H9 (cell line): ENCODE results near the gene AVPR2. TPM values are rescaled to one million over a fixed set of nuclear protein-coding genes. Genes with fewer than 3 reads are reported as not detected.

Source experiments
- DNase-seq: peaks from one replicate; pipeline ENCODE4 v3.0.0-alpha.2; 2017
- H2AFZ ChIP-seq: one replicate; pipeline ENCODE4 v1.6.1; 2013; ENCODE audit warnings: mild to moderate bottlenecking, low read length, control low read depth, moderate library complexity
- H2AK5ac ChIP-seq: 2 replicates; pipeline ENCODE4 v1.6.1; 2013; ENCODE audit warnings: low read length, control low read depth, mixed read lengths; ENCODE audit not compliant: insufficient read length
- H2BK120ac ChIP-seq: one replicate; pipeline ENCODE4 v1.6.1; 2013; ENCODE audit warnings: low read depth, mild to moderate bottlenecking, low read length, control low read depth, inconsistent platforms; ENCODE audit not compliant: poor library complexity, severe bottlenecking
- H2BK12ac ChIP-seq: 2 replicates; pipeline ENCODE4 v1.6.1; 2013; ENCODE audit warnings: low read length, control low read depth, mixed read lengths, low read depth; ENCODE audit not compliant: insufficient read length
- H2BK15ac ChIP-seq: 2 replicates; pipeline ENCODE4 v1.6.1; 2013; ENCODE audit warnings: low read depth, low read length, control low read depth
- H2BK20ac ChIP-seq: one replicate; pipeline ENCODE4 v1.6.1; 2013; ENCODE audit warnings: low read depth, mild to moderate bottlenecking, low read length, control low read depth, inconsistent platforms; ENCODE audit not compliant: poor library complexity, severe bottlenecking
- H2BK5ac ChIP-seq: 2 replicates; pipeline ENCODE4 v1.6.1; 2013; ENCODE audit warnings: low read length, control low read depth, mixed read lengths; ENCODE audit not compliant: insufficient read length
- H3K14ac ChIP-seq: 2 replicates; pipeline ENCODE4 v1.6.1; 2013; ENCODE audit warnings: low read length, control low read depth; ENCODE audit not compliant: insufficient read depth
- H3K18ac ChIP-seq: 2 replicates; pipeline ENCODE4 v1.6.1; 2013; ENCODE audit warnings: low read depth, mild to moderate bottlenecking, mixed read lengths, low read length, control low read depth; ENCODE audit not compliant: insufficient read length
- H3K23ac ChIP-seq: 2 replicates; pipeline ENCODE4 v1.6.1; 2013; ENCODE audit warnings: low read length, control low read depth, mixed read lengths, low read depth; ENCODE audit not compliant: insufficient read length
- H3K23me2 ChIP-seq: 2 replicates; pipeline ENCODE4 v1.6.1; 2013; ENCODE audit warnings: low read depth, mild to moderate bottlenecking, mixed read lengths, low read length, control low read depth; ENCODE audit not compliant: insufficient read length, poor library complexity, severe bottlenecking
- H3K27ac ChIP-seq: 2 replicates; pipeline ENCODE4 v1.5.1; 2013; ENCODE audit warnings: low read length, control low read depth, mixed read lengths, low read depth; ENCODE audit not compliant: insufficient read length
- H3K27me3 ChIP-seq: 2 replicates; pipeline ENCODE4 v1.6.1; 2013; ENCODE audit warnings: low read length, control low read depth, inconsistent platforms; ENCODE audit not compliant: insufficient read depth
- H3K4ac ChIP-seq: 2 replicates; pipeline ENCODE4 v1.6.1; 2013; ENCODE audit warnings: low read depth, mild to moderate bottlenecking, control low read depth, inconsistent platforms, low read length, moderate library complexity
- H3K4me1 ChIP-seq: 2 replicates; pipeline ENCODE4 v1.6.1; 2013; ENCODE audit warnings: low read length, control low read depth, inconsistent platforms; ENCODE audit not compliant: insufficient read depth
- H3K4me2 ChIP-seq: 2 replicates; pipeline ENCODE4 v1.6.1; 2013; ENCODE audit warnings: low read length, control low read depth, mixed read lengths; ENCODE audit not compliant: insufficient read length, insufficient read depth
- H3K56ac ChIP-seq: 2 replicates; pipeline ENCODE4 v1.6.1; 2013; ENCODE audit warnings: low read depth, mild to moderate bottlenecking, mixed read lengths, low read length, control low read depth; ENCODE audit not compliant: insufficient read length
- H3K79me1 ChIP-seq: 2 replicates; pipeline ENCODE4 v1.6.1; 2013; ENCODE audit warnings: low read depth, mild to moderate bottlenecking, moderate library complexity, low read length, control low read depth, inconsistent platforms; ENCODE audit not compliant: insufficient read depth, poor library complexity, severe bottlenecking
- H3K79me2 ChIP-seq: 2 replicates; pipeline ENCODE4 v1.6.1; 2013; ENCODE audit warnings: low read length, control low read depth, inconsistent platforms; ENCODE audit not compliant: insufficient read depth
- H3K9ac ChIP-seq: 2 replicates; pipeline ENCODE4 v1.6.1; 2013; ENCODE audit warnings: low read length, control low read depth, mixed read lengths; ENCODE audit not compliant: insufficient read length; ENCODE audit errors: extremely low read depth
- H3K9me3 ChIP-seq: one replicate; pipeline ENCODE4 v1.6.1; 2013; ENCODE audit warnings: low read depth, low read length, inconsistent platforms; ENCODE audit not compliant: control insufficient read depth
- H3T11ph ChIP-seq: one replicate; pipeline ENCODE4 v1.6.1; 2013; ENCODE audit warnings: mild to moderate bottlenecking, low read length, control low read depth, inconsistent platforms
- H4K20me1 ChIP-seq: one replicate; pipeline ENCODE4 v1.6.1; 2013; ENCODE audit not compliant: control insufficient read depth, insufficient read length, insufficient read depth
- H4K5ac ChIP-seq: 2 replicates; pipeline ENCODE4 v1.6.1; 2013; ENCODE audit warnings: low read depth, mild to moderate bottlenecking, mixed read lengths, low read length, control low read depth; ENCODE audit not compliant: insufficient read length
- H4K8ac ChIP-seq: replicated peaks from 2 replicates; pipeline ENCODE4 v1.6.1; 2013; ENCODE audit warnings: low read length, control low read depth, mixed read lengths, low read depth; ENCODE audit not compliant: insufficient read length
- H4K91ac ChIP-seq: 2 replicates; pipeline ENCODE4 v1.6.1; 2013; ENCODE audit warnings: low read depth, mild to moderate bottlenecking, moderate library complexity, mixed read lengths, low read length, control low read depth; ENCODE audit not compliant: insufficient read length
- H3K27ac Mint-ChIP-seq, 3 experiments: 2 replicates in 2 of 3; 3 replicates in 1 of 3; pipeline ENCODE4 v1.8.0; 2020 to 2021; ENCODE audit warnings: mixed read lengths in 3 of 3, mild to moderate bottlenecking in 1 of 3, moderate library complexity in 1 of 3
- H3K27me3 Mint-ChIP-seq: 2 replicates; pipeline ENCODE4 v1.8.0; 2021; ENCODE audit warnings: low read depth, mild to moderate bottlenecking, moderate library complexity, mixed read lengths
- H3K36me3 Mint-ChIP-seq, 3 experiments: 2 replicates in 2 of 3; 3 replicates in 1 of 3; pipeline ENCODE4 v1.8.0; 2020 to 2021; ENCODE audit warnings: low read depth in 3 of 3, mixed read lengths in 3 of 3; ENCODE audit not compliant: insufficient read depth in 1 of 3
- H3K4me1 Mint-ChIP-seq, 2 experiments: 2 replicates each; pipeline ENCODE4 v1.8.0; 2020; ENCODE audit warnings: mixed read lengths in 2 of 2
- H3K4me3 Mint-ChIP-seq, 2 experiments: 2 replicates in 1 of 2; 3 replicates in 1 of 2; pipeline ENCODE4 v1.8.0; 2020 to 2021; ENCODE audit warnings: mild to moderate bottlenecking in 2 of 2, mixed read lengths in 2 of 2, moderate library complexity in 1 of 2
- H3K9me3 Mint-ChIP-seq, 2 experiments: 2 replicates in 1 of 2; 3 replicates in 1 of 2; pipeline ENCODE4 v1.8.0; 2020; ENCODE audit warnings: mild to moderate bottlenecking in 2 of 2, mixed read lengths in 2 of 2, moderate library complexity in 1 of 2
- CTCF ChIP-seq: fragments of 200-600 bp; sonication (generic); conservative IDR thresholded peaks from 3 replicates; pipeline ENCODE4 v1.8.0; 2021; ENCODE audit warnings: antibody characterized with exemption, mild to moderate bottlenecking
- WGBS: extraction: QIAGEN DNeasy Blood & Tissue Kit; methylation state at CpG from one replicate; pipeline ENCODE4 v1.1.7; 2013; ENCODE audit warnings: missing lambda C conversion rate, low lambda C conversion rate, mixed read lengths; ENCODE audit not compliant: insufficient read length; ENCODE audit errors: extremely low coverage; 5-methylcytosine and 5-hydroxymethylcytosine counted together
- total RNA-seq: library from RNA; stranded (reverse); gene quantifications from 2 replicates; pipeline ENCODE4 v1.2.1, GENCODE V29; 2021

Gene AVPR2
- total RNA-seq, 1 experiment from 2014 or later = not detected

DNA sequence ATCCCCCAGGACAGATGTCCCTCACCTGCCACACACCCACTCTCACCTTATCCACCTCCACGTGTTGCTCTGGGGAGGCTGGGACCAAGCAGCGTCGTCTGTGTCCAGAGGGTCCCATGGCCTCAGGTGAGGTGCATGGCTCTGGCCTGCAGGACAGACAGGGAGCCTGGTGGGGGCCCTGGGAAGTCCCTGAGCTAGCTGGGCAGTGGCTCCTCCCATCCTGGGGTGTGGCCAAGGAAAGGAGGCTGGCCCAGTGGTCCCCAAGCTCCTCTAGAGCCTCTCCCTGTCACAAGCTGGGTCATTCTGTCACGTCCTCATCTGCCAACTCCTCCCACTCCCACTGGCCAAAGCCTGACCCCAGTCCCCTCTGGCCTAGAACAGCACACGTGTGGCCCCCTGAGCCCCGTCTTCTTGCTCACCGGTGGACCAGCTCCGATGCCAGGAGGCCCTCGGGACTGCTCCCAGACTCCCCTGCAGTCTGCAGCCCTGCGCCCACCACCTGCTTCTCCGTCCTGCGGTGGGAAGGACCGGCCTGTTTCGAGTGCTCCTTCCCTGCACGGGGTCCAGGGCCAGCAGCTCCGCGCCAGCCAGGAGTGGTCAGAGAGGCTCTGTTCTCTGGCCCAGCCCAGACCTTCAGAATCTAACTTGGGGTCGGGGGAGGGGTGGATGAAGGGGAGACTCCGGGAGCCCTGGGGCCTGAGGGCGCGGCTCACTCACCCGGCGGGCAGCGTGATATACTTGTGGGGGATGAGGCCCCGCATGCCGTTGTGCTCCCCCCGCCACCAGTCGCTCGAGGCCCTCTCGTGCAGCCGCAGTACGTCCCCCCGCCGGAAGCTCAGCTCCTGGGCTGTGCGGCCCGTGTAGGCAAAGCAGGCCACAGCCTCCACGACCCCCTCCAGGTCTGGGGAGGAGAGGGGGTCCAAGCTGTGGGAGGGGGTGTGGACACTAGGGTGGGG lies 4.8 kb downstream of the AVPR2 start:
- Histone ChIP-seq H2BK20ac (no peak overlapping the region), H3K4ac (no peak overlapping the region), H3K23ac (no peak overlapping the region), H2AK5ac (no peak overlapping the region), H3K18ac (no peak overlapping the region), H3K9ac (no peak overlapping the region), H3K14ac (no peak overlapping the region), H4K20me1 (no peaks in the 10 kb centered on the region), H3K9me3 (peaks cover 5% of the 10 kb centered on the region), H3K79me2 (no peaks in the 10 kb centered on the region), H3K4me1 (no peaks in the 10 kb centered on the region), H3K23me2 (no peaks in the 10 kb centered on the region), H4K5ac (no peak overlapping the region), H2BK5ac (no peak overlapping the region), H3K27ac (no peak overlapping the region), H2BK15ac (no peak overlapping the region), H4K8ac (no peak overlapping the region), H3K56ac (no peak overlapping the region), H2BK12ac (no peak overlapping the region), H3K4me2 (no peak overlapping the region), H3K27me3 (no peaks in the 10 kb centered on the region), H3T11ph (no peak overlapping the region), H2BK120ac (no peak overlapping the region), H4K91ac (no peak overlapping the region), H3K79me1 (no peaks in the 10 kb centered on the region), H2AFZ (no peak overlapping the region)
- H3K27me3 Mint-ChIP-seq = no peaks in the 10 kb centered on the region
- no peak for TF ChIP-seq CTCF
- peaks cover 3 to 32% (median 12%) of the 10 kb centered on the region in 3 experiments; a peak in 5 of 7 replicates for H3K36me3 Mint-ChIP-seq
- peaks cover 49 to 63% of the 10 kb centered on the region in 2 experiments for H3K9me3 Mint-ChIP-seq
- peak; percentile 62 for DNase-seq
- no peak overlapping the region for H3K4me3 Mint-ChIP-seq
- no CpG with 5 or more reads among the region's 37 CpGs for WGBS
- H3K4me1 Mint-ChIP-seq = peaks cover 0 to 3% of the 10 kb centered on the region in 2 experiments; a peak in 1 of 4 replicates
- no peak overlapping the region for H3K27ac Mint-ChIP-seq
